ENCODE measurements around the gene LPAR3. TPM values are rescaled to one million over a fixed set of nuclear protein-coding genes. Genes with fewer than 3 reads are reported as not detected.

Gene LPAR3
- total RNA-seq, 1 donor from 2014 or later = not detected

GRCh38 chr1:84780000-84780716 is 112.8 kb downstream of the LPAR3 start:
- H3K4me3 Mint-ChIP-seq (ENCODE audit: unreplicated experiment) = no peak overlapping the region
- TF ChIP-seq CTCF (IDR thresholded peaks at IDR 0.05) = no peak
- no peak for DNase-seq (ENCODE audit: low spot score)
- H3K9me3 Mint-ChIP-seq (ENCODE audit: low read depth) = no peaks in the 10 kb centered on the region
- H3K27ac Mint-ChIP-seq (ENCODE audit: unreplicated experiment) = no peak overlapping the region
- H3K4me1 Mint-ChIP-seq (ENCODE audit: low read depth) = no peaks in the 10 kb centered on the region
- H3K36me3 Mint-ChIP-seq (ENCODE audit: low read depth) = no peaks in the 10 kb centered on the region
- H3K27me3 Mint-ChIP-seq (ENCODE audit: low read depth) = peaks cover 5% of the 10 kb centered on the region

GRCh38 chr1:84776639-84777038 is 116.4 kb downstream of the LPAR3 start:
- no peaks in the 10 kb centered on the region for H3K4me1 Mint-ChIP-seq (ENCODE audit: low read depth)

GRCh38 chr1:84775535-84775920 is 117.5 kb downstream of the LPAR3 start:
- no peak for DNase-seq (ENCODE audit: low spot score)
- Mint-ChIP-seq H3K4me3 (ENCODE audit: unreplicated experiment) (no peak overlapping the region), H3K36me3 (ENCODE audit: low read depth) (no peaks in the 10 kb centered on the region), H3K4me1 (ENCODE audit: low read depth) (no peaks in the 10 kb centered on the region), H3K27me3 (ENCODE audit: low read depth) (peaks cover 7% of the 10 kb centered on the region), H3K27ac (ENCODE audit: unreplicated experiment) (no peak overlapping the region), H3K9me3 (ENCODE audit: low read depth) (no peaks in the 10 kb centered on the region)
- no peak for TF ChIP-seq CTCF (IDR thresholded peaks at IDR 0.05)

More at GRCh38 chr1:84776639-84777038, 116.4 kb downstream of the LPAR3 start:
- H3K9me3 Mint-ChIP-seq (ENCODE audit: low read depth) = no peaks in the 10 kb centered on the region
- TF ChIP-seq CTCF (IDR thresholded peaks at IDR 0.05) = no peak
- no peak overlapping the region for H3K27ac Mint-ChIP-seq (ENCODE audit: unreplicated experiment)
- H3K4me3 Mint-ChIP-seq (ENCODE audit: unreplicated experiment) = no peak overlapping the region
- peaks cover 9% of the 10 kb centered on the region for H3K27me3 Mint-ChIP-seq (ENCODE audit: low read depth)
- H3K36me3 Mint-ChIP-seq (ENCODE audit: low read depth) = no peaks in the 10 kb centered on the region
- DNase-seq (ENCODE audit: low spot score) = no peak

GRCh38 chr1:84774669-84775534 is 118.1 kb downstream of the LPAR3 start:
- no peak overlapping the region for H3K4me3 Mint-ChIP-seq (ENCODE audit: unreplicated experiment)
- no peaks in the 10 kb centered on the region for H3K36me3 Mint-ChIP-seq (ENCODE audit: low read depth)
- no peaks in the 10 kb centered on the region for H3K9me3 Mint-ChIP-seq (ENCODE audit: low read depth)
- peaks cover 11% of the 10 kb centered on the region for H3K27me3 Mint-ChIP-seq (ENCODE audit: low read depth)
- TF ChIP-seq CTCF (IDR thresholded peaks at IDR 0.05) = no peak
- H3K4me1 Mint-ChIP-seq (ENCODE audit: low read depth) = no peaks in the 10 kb centered on the region
- no peak overlapping the region for H3K27ac Mint-ChIP-seq (ENCODE audit: unreplicated experiment)
- no peak for DNase-seq (ENCODE audit: low spot score)

- H3K4me1 Mint-ChIP-seq (ENCODE audit: low read depth) = no peaks in the 10 kb centered on the region
- H3K9me3 Mint-ChIP-seq (ENCODE audit: low read depth) = no peaks in the 10 kb centered on the region
- TF ChIP-seq CTCF (IDR thresholded peaks at IDR 0.05) = no peak
- peaks cover 20% of the 10 kb centered on the region for H3K27me3 Mint-ChIP-seq (ENCODE audit: low read depth)
- DNase-seq (ENCODE audit: low spot score) = no peak
- H3K27ac Mint-ChIP-seq (ENCODE audit: unreplicated experiment) = no peak overlapping the region
- no peaks in the 10 kb centered on the region for H3K36me3 Mint-ChIP-seq (ENCODE audit: low read depth)
- H3K4me3 Mint-ChIP-seq (ENCODE audit: unreplicated experiment) = no peak overlapping the region
These were observed 119.0 kb downstream of the LPAR3 start for GRCh38 chr1:84773933-84774497.
